ENCODE results near the gene RPS2.
"Not testable (repeated sequence)": the region's sequence is repeated elsewhere in the genome, so short reads cannot be mapped to it uniquely, and the experiment has no call there.

RPS2 gene

GRCh38 chr16:1941162-1942046 is 23.2 kb downstream of the RPS2 start:
- no peak for DNase-seq (ENCODE audit: low spot score)

- no peak for DNase-seq (ENCODE audit: low spot score)
Measured at GRCh38 chr16:1940273-1941161, 24.1 kb downstream of the RPS2 start.

GRCh38 chr16:1939833-1940232 is 24.8 kb downstream of the RPS2 start:
- DNase-seq (ENCODE audit: low spot score), result not testable (repeated sequence)

- DNase-seq (ENCODE audit: low spot score), result no peak
Measured at GRCh38 chr16:1938910-1939309, 25.7 kb downstream of the RPS2 start.

GRCh38 chr16:1938316-1938715 is 26.3 kb downstream of the RPS2 start:
- no peak for DNase-seq (ENCODE audit: low spot score)

- no peak for DNase-seq (ENCODE audit: low spot score)
Measured at GRCh38 chr16:1936945-1937479, 27.6 kb downstream of the RPS2 start.

GRCh38 chr16:1933097-1933661 is 31.4 kb downstream of the RPS2 start:
- DNase-seq (ENCODE audit: low spot score), result no peak

GRCh38 chr16:1932050-1933028 is 32.3 kb downstream of the RPS2 start:
- DNase-seq (ENCODE audit: low spot score), result no peak

- DNase-seq (ENCODE audit: low spot score), result no peak
Measured at GRCh38 chr16:1930338-1930720, 34.3 kb downstream of the RPS2 start.

- peak; percentile 56 for DNase-seq (ENCODE audit: low spot score)
Measured at GRCh38 chr16:1929578-1930337, 34.9 kb downstream of the RPS2 start.

GRCh38 chr16:1929105-1929504 is 35.5 kb downstream of the RPS2 start:
- no peak for DNase-seq (ENCODE audit: low spot score)

GRCh38 chr16:1926271-1926670 is 38.4 kb downstream of the RPS2 start:
- no peak for DNase-seq (ENCODE audit: low spot score)

- no peak for DNase-seq (ENCODE audit: low spot score)
Measured at GRCh38 chr16:1924095-1924494, 40.5 kb downstream of the RPS2 start.

GRCh38 chr16:1923299-1924034 is 41.2 kb downstream of the RPS2 start:
- no peak for DNase-seq (ENCODE audit: low spot score)

- no peak for DNase-seq (ENCODE audit: low spot score)
Measured at GRCh38 chr16:1922357-1922756, 42.3 kb downstream of the RPS2 start.

- DNase-seq (ENCODE audit: low spot score), result no peak
Measured at GRCh38 chr16:1920727-1921171, 43.9 kb downstream of the RPS2 start.

GRCh38 chr16:1920122-1920521 is 44.5 kb downstream of the RPS2 start:
- not testable (repeated sequence) for DNase-seq (ENCODE audit: low spot score)

GRCh38 chr16:1919327-1919998 is 45.2 kb downstream of the RPS2 start:
- no peak for DNase-seq (ENCODE audit: low spot score)
